ENCODE results near the gene SLC41A1.

The SLC41A1 gene

DNA sequence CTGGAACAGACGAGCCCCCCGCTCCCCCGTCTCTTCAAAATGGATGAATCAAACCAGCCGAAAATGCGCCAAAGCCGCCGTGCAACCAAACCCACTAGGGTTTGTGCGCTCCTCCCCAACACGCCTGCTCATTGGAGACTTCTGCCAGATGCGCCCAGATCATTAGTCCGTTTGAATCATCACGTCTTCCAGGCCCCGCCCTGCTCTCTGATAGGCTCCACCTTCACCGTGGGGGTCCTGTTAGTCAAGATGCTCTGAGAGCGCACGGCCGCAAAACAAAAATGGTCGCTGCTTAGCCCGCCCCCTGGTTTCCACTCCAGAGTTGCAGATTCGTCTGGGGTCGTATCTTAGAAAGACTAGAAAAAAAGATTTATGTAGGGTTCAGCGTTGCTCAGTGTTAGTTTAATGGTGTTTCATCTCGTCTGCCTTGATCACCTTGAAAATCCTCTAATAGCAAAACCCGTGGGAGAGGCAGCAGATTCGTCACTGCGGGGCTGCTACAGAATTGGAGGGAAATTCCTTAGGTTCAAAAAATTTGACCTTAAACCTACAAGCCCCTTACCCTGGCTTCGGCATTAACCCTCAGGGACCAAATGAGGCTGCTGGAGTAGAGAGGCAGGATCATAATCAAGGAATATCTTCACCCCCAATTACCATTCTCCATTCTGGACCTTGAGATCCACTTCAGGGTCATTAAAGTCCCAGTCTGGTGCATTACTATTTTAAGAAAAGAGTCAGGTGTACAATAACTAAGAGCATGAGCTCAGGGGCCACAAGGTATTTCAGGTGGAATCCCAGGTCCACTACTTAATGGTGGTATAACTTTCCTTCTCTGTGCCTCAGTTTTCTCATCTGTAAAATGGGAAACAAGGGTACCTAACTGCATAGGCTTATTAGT lies 62.6 kb downstream of the SLC41A1 start, which contains the start of gene NUCKS1:
NUCKS1 (minus strand) TSS at position 45 of the 898 bp plus-strand sequence. CDS start 209 bp downstream, outside the sequence.
- peak; percentile 98 for DNase-seq

DNA sequence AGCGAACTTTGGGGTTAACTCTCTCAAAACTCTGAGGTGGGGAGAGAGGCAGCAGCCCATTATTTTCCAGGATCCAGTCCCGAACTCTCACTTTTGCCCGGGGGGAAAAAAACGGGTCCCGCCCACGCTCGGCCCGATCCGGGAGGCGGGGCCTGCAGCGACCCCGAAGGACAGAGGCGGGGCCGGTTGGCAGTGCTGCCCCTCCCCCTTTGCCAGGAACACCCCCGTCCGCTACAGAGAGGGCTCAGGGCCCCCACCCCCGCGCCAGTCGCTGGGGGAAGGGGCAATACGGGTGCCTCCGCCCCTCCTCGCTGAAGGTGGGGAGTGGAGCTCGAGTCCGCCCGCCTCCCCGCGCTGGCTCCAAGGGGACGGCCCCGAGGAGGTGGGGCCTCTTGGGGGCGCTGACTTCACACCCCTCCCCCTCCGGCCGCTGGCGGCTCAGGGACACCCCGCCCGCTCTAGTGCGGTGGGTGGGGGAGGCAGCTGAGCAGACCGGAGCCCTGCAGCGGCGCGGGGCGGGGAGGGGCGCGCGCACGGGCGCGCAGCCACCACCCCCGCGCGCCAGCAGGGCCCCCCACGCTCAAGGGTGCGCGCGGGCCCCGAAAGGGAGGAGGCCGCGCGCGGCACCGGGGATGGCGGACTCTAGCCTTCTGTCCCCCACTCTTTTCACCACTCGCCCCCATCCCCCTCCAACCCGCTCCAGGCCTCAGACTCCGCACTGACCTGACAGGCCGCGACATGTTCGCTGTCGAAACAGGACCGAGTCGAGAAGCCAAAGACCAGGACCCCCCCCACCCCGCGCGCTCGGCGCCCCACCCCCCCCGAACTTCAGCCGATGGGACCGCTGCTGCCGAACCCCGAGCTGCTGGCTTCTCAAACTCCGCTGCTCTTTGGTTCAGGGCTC lies 63.5 kb downstream of the SLC41A1 start:
- peak; percentile 81 for DNase-seq

DNA sequence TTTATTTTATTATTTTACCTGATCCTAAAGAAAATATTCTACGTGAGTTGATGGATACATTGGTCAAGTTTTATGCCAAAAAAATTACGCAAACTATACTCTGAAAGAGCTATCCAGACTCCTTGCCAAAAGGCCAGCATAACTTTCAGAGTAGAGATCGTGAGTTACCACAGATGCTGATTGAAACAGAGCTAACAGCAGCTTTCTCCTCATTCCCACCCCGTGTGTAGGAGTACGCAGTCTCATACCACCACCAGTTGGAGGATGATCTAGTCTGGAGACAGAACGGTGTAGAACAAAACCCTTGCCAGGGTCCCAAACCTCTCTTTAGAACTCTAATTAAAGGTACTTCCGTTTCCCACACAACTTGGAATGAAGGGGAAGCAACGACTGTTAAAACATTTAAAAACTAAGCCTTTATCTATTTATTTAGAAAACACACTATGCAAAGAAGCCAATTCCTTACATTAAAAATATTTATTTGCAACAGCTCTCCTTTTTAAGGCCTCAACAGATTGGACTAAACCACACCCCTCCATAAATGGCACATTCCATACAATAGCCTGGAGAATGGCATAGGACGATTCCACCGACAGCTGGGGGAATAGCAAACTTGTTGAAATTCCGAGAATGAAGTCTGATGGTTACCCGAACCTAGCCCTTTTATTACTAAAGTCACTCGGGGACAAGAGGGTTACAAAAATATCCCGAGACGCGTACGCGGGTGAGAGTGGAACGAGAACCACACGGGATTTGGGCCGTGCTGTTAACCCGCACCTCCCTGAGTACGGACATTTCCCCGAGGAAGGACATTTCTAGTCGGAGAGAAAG lies 64.4 kb downstream of the SLC41A1 start:
- DNase-seq, result peak; percentile 44

DNA sequence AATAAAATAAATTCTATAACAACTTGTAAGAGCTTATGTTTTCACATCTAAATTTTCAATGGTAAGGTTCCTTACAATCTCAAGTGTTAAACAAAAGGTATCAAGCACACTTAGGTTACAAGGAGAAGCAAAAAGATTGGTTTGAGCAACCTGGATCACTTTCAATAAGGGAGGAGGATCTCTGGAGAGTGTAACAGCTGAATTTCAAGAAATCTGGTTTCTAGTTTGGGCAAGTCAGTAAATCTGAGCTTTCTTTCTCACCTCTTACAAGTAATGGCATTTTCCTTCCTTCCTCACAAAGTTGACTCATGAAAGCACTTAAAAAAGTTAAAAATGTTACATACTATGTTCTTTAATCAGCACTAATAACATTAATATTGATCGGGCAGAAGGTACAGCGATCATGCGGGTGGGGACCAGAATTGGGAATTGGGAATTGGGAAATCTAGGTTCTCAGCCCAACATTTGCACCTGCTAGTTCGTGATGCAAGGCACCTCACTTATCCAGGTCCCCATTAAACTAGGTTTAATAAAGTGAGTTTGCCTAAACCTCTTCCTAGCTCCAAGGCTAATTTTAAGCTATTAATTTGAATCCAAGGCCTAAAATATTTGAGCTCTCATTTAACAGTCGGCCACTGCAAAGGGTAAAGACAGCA lies 66.1 kb downstream of the SLC41A1 start:
- no peak for DNase-seq

DNA sequence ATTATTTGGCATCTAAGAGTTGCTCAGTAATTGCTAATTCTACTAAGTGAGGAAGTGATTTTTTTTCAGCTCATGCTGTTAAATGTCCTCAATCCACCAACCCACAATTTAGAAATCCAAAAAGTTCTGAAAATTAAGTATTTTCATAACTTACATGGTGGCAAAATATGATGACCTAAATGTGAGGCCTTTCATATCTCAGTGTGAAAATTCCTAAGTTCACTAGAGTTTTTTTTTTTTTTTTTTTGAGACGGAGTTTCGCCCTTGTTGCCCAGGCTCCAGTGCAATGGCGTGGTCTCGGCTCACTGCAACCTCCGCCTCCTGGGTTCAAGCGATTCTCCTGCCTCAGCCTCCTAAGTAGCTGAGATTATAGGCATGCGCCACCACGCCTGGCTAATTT lies 68.6 kb downstream of the SLC41A1 start:
- DNase-seq, result no peak

DNA sequence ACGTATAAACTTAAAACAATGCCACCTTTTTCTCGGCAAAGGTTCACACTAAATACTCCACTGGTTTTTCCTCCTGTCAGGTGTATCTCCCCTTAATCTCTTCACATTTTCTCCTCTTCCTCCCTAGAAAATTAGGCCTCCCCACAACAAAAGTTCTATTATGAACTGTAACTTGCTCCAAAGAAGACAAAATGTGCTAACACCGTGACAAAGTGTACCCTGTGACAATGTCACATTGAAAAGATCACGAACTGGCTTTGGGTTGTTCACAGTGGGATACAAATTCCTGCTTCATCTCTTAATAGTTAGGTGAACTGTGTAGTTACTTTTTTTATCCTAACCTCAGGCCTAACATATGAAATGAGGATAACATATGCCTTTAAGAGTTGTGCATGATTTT lies 69.0 kb downstream of the SLC41A1 start:
- DNase-seq, result no peak

DNA sequence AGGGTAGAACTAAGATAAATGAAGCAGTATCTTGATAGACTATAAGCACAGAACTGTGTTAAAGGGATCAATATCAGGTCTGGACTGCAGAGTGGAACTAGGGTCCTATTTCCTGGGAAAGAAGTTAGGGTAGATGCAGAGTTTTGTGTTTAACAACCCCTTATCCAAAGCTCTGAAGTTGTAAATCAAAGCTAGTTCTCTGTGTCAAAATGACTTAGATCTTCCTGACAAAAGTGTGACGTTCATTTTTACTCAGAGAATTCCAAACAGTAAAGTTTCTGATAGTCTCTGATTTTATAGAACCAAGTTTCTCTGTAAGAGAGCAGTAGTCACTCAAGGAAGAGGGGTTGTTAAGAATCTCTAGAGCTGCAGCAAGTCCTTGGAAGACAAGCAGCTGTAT lies 71.3 kb downstream of the SLC41A1 start:
- no peak for DNase-seq

DNA sequence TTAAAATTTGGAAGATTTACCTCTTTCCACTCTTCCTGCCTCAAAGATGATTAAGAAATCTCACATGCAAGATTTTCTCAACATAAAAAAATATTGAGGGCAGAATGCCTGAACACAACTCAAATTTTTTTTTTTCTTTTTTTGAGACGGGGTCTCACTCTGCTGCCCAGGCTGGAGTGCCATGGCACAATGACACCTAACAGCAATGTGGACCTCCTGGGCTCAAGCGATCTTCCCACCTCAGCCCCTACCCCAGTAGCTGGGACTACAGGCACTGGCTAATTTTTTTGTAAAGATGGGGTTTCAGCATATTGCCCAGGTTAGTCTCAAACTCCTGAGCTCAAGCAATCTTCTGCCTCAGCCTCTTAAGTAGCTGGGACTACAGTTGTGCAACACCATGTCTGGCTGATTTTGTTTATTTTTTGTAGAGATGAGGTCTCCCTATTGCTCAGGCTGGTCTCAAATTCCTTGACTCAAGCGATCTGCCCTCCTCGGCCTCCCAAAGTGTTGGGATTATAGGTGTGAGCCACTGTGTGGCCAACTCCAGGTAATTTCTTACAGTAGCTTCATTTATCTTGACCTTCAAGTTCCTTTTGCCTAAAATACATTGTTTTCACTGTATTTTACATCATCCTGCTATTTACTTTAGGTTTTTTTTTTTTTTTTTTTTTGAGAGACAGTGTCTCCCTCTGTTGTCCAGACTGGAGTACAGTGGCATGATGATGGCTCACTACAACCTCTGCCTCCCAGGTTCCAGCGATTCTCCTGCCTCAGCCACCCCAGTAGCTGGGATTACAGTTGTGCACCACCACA lies 73.4 kb downstream of the SLC41A1 start:
- no peak for DNase-seq
